ENCODE measurements around the gene DIP2C. TPM values are rescaled to one million over a fixed set of nuclear protein-coding genes. Genes with fewer than 3 reads are reported as not detected.

Gene DIP2C
- total RNA-seq, 1 experiment from 2014 or later: 11.0 TPM

- H3K36me3 Mint-ChIP-seq (ENCODE audit: insufficient read depth, unreplicated experiment): peaks cover 7% of the 10 kb centered on the region
- H3K4me3 Mint-ChIP-seq (ENCODE audit: low read depth, unreplicated experiment): no peak overlapping the region
- H3K27me3 Mint-ChIP-seq (ENCODE audit: unreplicated experiment): no peaks in the 10 kb centered on the region
- peaks cover 10% of the 10 kb centered on the region for H3K4me1 Mint-ChIP-seq (ENCODE audit: low read depth, unreplicated experiment)
- no TSS peak for BruUV-seq (replicated peaks)
- no peak overlapping the region for H3K27ac Mint-ChIP-seq (ENCODE audit: unreplicated experiment)
- CTCF ChIA-PET: no interaction called here
- no peak for TF ChIP-seq CTCF (IDR thresholded peaks at IDR 0.05; ENCODE audit: unreplicated experiment)
- intact Hi-C loops (cut with micrococcal nuclease; ENCODE audit: unreplicated experiment): no loop called here
- DNase-seq: no peak
- no peaks in the 10 kb centered on the region for H3K9me3 Mint-ChIP-seq (ENCODE audit: low read depth, unreplicated experiment)
These were observed 368.7 kb downstream of the DIP2C start for GRCh38 chr10:320771-321170.

GRCh38 chr10:317926-318325 is 371.5 kb downstream of the DIP2C start:
- peaks cover 7% of the 10 kb centered on the region for H3K36me3 Mint-ChIP-seq (ENCODE audit: insufficient read depth, unreplicated experiment)
- H3K4me1 Mint-ChIP-seq (ENCODE audit: low read depth, unreplicated experiment): no peaks in the 10 kb centered on the region
- CTCF ChIA-PET: no interaction called here
- no peak for DNase-seq
- H3K4me3 Mint-ChIP-seq (ENCODE audit: low read depth, unreplicated experiment): no peak overlapping the region
- no peaks in the 10 kb centered on the region for H3K27me3 Mint-ChIP-seq (ENCODE audit: unreplicated experiment)
- BruUV-seq (replicated peaks): no TSS peak
- H3K27ac Mint-ChIP-seq (ENCODE audit: unreplicated experiment): no peak overlapping the region
- intact Hi-C loops (cut with micrococcal nuclease; ENCODE audit: unreplicated experiment): no loop called here
- H3K9me3 Mint-ChIP-seq (ENCODE audit: low read depth, unreplicated experiment): no peaks in the 10 kb centered on the region
- no peak for TF ChIP-seq CTCF (IDR thresholded peaks at IDR 0.05; ENCODE audit: unreplicated experiment)

- Mint-ChIP-seq H3K4me1 (ENCODE audit: low read depth, unreplicated experiment) (no peaks in the 10 kb centered on the region), H3K36me3 (ENCODE audit: insufficient read depth, unreplicated experiment) (peaks cover 7% of the 10 kb centered on the region), H3K9me3 (ENCODE audit: low read depth, unreplicated experiment) (no peaks in the 10 kb centered on the region), H3K27ac (ENCODE audit: unreplicated experiment) (no peak overlapping the region), H3K4me3 (ENCODE audit: low read depth, unreplicated experiment) (no peak overlapping the region), H3K27me3 (ENCODE audit: unreplicated experiment) (no peaks in the 10 kb centered on the region)
- BruUV-seq (replicated peaks): no TSS peak
- DNase-seq: no peak
- TF ChIP-seq CTCF (IDR thresholded peaks at IDR 0.05; ENCODE audit: unreplicated experiment): no peak
- intact Hi-C loops (cut with micrococcal nuclease; ENCODE audit: unreplicated experiment): no loop called here
- CTCF ChIA-PET: no interaction called here
These were observed 372.1 kb downstream of the DIP2C start for GRCh38 chr10:317271-317769.

GRCh38 chr10:316390-316789 is 373.1 kb downstream of the DIP2C start:
- Mint-ChIP-seq H3K4me3 (ENCODE audit: low read depth, unreplicated experiment) (no peak overlapping the region), H3K36me3 (ENCODE audit: insufficient read depth, unreplicated experiment) (peaks cover 7% of the 10 kb centered on the region), H3K27ac (ENCODE audit: unreplicated experiment) (no peak overlapping the region), H3K4me1 (ENCODE audit: low read depth, unreplicated experiment) (no peaks in the 10 kb centered on the region), H3K27me3 (ENCODE audit: unreplicated experiment) (no peaks in the 10 kb centered on the region), H3K9me3 (ENCODE audit: low read depth, unreplicated experiment) (no peaks in the 10 kb centered on the region)
- DNase-seq: no peak
- TF ChIP-seq CTCF (IDR thresholded peaks at IDR 0.05; ENCODE audit: unreplicated experiment): no peak
- no TSS peak for BruUV-seq (replicated peaks)
- intact Hi-C loops (cut with micrococcal nuclease; ENCODE audit: unreplicated experiment): no loop called here
- CTCF ChIA-PET: no interaction called here

Measured in Calu3 (cell line).